H1 (cell line): ENCODE measurements around the gene ZMYM3. TPM values are rescaled to one million over a fixed set of nuclear protein-coding genes. Genes with fewer than 3 reads are reported as not detected.

ENCODE experiments used
- EGR1 ChIP-seq: IDR thresholded peaks from 2 replicates; pipeline ENCODE4 v1.6.1; 2011; ENCODE audit warnings: low read depth, low read length, borderline replicate concordance
- KDM4A ChIP-seq: IDR thresholded peaks from one replicate; pipeline ENCODE4 v1.7.1; 2012; ENCODE audit warnings: low read depth, mild to moderate bottlenecking, moderate library complexity, low read length, inconsistent platforms; ENCODE audit not compliant: severe bottlenecking
- POLR2A ChIP-seq, 2 experiments: IDR thresholded peaks; 1 replicate in 1 of 2; 2 replicates in 1 of 2; pipeline ENCODE4 v1.6.1; 2011; ENCODE audit warnings: low read depth in 2 of 2, low read length in 2 of 2, mild to moderate bottlenecking in 2 of 2; ENCODE audit errors: control extremely low read depth in 1 of 2
- SAP30 ChIP-seq: fragments of 300-600 bp; sonication (generic); IDR thresholded peaks from 2 replicates; pipeline ENCODE4 v1.7.1; 2012; ENCODE audit warnings: low read length, moderate library complexity, mild to moderate bottlenecking, inconsistent platforms; ENCODE audit not compliant: insufficient read depth, insufficient replicate concordance
- SIRT6 ChIP-seq: IDR thresholded peaks from one replicate; pipeline ENCODE4 v1.7.1; 2012; ENCODE audit warnings: low read length, inconsistent platforms
- SRF ChIP-seq: IDR thresholded peaks from 2 replicates; pipeline ENCODE4 v1.6.1; 2011; ENCODE audit warnings: mild to moderate bottlenecking, low read depth, low read length, moderate library complexity
- TBP ChIP-seq: IDR thresholded peaks from 2 replicates; pipeline ENCODE4 v1.6.1; 2011; ENCODE audit warnings: low read depth, low read length, improper control_type of control experiment
- polyA plus RNA-seq, 7 experiments: library from polyadenylated mRNA; depleted of rRNA in 3 of 7; stranded (reverse) in 5 of 7; unstranded in 2 of 7; fragments of >200 nt in 5 of 7; fragments of 200-250 nt in 2 of 7; gene quantifications; 1 replicate in 5 of 7; 2 replicates in 1 of 7; 4 replicates in 1 of 7; pipeline versions ENCODE4 v1.2.1 to v1.2.3, GENCODE V29; 2011 to 2013; ENCODE audit warnings: missing spikeins in 2 of 7, mixed read lengths in 2 of 7
- total RNA-seq: library from RNA; stranded (reverse); fragmentation: NEBNext Ultra II Directional; extraction: Animal tissue kit (Norgen Biotek cat#: 25700); gene quantifications from 2 replicates; pipeline ENCODE4 v1.2.1, GENCODE V29; 2021
- TF ChIP-seq, protein P1 (sequence below): fragments of 300-600 bp; sonication (generic); IDR thresholded peaks from 2 replicates; pipeline ENCODE4 v1.7.1; 2012; ENCODE audit warnings: low read length, moderate library complexity, mild to moderate bottlenecking, inconsistent platforms; ENCODE audit not compliant: insufficient replicate concordance
- TF ChIP-seq, protein P2 (sequence below): IDR thresholded peaks from 2 replicates; pipeline ENCODE4 v1.6.1; 2012; ENCODE audit warnings: inconsistent platforms

Gene ZMYM3
- total and polyA plus RNA-seq, 2 of the 8 experiments (the other 6 are each of a cell fraction or from before 2014, with no cell fraction given), result 56.7 to 82.0 TPM

DNA sequence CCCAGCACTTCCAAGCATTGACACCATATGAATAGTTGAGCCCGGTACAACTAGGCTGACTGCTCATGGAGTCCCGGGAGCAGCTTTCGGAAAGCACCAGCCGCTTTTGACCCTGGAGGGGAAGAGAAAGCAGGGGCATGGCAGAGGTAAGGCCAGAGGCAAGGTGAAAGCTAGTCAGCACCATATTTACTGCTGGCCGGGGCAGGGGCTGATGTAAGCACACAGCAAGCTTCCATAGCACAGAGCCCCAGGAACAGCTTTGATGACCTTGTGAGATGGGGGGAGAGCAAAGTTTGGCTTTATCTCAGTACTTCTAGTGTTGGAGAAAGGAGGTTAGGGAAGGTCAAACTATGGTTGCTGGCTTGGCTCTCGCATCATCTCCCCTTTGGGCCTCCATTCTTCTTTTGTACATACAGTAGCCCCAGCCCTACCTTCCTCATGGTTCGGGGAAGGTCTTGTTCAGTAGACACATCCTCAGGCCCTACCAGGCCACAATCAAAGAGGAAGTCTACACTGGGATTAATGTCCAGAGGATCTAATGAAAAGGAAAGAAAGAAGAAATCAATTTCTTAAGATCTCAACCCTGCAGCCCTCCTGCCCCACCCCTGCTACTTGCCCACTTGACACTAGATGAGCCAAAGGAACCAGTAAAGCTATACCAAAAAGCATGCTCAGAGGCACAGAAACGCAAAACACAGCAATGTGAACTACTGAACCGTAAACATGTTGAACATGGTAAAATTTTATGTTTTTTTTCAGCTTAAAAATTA is 9.4 kb downstream of the ZMYM3 start (continued):
- TF ChIP-seq, protein P1, sequence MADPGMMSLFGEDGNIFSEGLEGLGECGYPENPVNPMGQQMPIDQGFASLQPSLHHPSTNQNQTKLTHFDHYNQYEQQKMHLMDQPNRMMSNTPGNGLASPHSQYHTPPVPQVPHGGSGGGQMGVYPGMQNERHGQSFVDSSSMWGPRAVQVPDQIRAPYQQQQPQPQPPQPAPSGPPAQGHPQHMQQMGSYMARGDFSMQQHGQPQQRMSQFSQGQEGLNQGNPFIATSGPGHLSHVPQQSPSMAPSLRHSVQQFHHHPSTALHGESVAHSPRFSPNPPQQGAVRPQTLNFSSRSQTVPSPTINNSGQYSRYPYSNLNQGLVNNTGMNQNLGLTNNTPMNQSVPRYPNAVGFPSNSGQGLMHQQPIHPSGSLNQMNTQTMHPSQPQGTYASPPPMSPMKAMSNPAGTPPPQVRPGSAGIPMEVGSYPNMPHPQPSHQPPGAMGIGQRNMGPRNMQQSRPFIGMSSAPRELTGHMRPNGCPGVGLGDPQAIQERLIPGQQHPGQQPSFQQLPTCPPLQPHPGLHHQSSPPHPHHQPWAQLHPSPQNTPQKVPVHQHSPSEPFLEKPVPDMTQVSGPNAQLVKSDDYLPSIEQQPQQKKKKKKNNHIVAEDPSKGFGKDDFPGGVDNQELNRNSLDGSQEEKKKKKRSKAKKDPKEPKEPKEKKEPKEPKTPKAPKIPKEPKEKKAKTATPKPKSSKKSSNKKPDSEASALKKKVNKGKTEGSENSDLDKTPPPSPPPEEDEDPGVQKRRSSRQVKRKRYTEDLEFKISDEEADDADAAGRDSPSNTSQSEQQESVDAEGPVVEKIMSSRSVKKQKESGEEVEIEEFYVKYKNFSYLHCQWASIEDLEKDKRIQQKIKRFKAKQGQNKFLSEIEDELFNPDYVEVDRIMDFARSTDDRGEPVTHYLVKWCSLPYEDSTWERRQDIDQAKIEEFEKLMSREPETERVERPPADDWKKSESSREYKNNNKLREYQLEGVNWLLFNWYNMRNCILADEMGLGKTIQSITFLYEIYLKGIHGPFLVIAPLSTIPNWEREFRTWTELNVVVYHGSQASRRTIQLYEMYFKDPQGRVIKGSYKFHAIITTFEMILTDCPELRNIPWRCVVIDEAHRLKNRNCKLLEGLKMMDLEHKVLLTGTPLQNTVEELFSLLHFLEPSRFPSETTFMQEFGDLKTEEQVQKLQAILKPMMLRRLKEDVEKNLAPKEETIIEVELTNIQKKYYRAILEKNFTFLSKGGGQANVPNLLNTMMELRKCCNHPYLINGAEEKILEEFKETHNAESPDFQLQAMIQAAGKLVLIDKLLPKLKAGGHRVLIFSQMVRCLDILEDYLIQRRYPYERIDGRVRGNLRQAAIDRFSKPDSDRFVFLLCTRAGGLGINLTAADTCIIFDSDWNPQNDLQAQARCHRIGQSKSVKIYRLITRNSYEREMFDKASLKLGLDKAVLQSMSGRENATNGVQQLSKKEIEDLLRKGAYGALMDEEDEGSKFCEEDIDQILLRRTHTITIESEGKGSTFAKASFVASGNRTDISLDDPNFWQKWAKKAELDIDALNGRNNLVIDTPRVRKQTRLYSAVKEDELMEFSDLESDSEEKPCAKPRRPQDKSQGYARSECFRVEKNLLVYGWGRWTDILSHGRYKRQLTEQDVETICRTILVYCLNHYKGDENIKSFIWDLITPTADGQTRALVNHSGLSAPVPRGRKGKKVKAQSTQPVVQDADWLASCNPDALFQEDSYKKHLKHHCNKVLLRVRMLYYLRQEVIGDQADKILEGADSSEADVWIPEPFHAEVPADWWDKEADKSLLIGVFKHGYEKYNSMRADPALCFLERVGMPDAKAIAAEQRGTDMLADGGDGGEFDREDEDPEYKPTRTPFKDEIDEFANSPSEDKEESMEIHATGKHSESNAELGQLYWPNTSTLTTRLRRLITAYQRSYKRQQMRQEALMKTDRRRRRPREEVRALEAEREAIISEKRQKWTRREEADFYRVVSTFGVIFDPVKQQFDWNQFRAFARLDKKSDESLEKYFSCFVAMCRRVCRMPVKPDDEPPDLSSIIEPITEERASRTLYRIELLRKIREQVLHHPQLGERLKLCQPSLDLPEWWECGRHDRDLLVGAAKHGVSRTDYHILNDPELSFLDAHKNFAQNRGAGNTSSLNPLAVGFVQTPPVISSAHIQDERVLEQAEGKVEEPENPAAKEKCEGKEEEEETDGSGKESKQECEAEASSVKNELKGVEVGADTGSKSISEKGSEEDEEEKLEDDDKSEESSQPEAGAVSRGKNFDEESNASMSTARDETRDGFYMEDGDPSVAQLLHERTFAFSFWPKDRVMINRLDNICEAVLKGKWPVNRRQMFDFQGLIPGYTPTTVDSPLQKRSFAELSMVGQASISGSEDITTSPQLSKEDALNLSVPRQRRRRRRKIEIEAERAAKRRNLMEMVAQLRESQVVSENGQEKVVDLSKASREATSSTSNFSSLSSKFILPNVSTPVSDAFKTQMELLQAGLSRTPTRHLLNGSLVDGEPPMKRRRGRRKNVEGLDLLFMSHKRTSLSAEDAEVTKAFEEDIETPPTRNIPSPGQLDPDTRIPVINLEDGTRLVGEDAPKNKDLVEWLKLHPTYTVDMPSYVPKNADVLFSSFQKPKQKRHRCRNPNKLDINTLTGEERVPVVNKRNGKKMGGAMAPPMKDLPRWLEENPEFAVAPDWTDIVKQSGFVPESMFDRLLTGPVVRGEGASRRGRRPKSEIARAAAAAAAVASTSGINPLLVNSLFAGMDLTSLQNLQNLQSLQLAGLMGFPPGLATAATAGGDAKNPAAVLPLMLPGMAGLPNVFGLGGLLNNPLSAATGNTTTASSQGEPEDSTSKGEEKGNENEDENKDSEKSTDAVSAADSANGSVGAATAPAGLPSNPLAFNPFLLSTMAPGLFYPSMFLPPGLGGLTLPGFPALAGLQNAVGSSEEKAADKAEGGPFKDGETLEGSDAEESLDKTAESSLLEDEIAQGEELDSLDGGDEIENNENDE, result no peak
- TF ChIP-seq SRF, result no peak
- TF ChIP-seq SIRT6, result no peak
- TF ChIP-seq TBP, result no peak
- TF ChIP-seq POLR2A (IDR thresholded peaks at IDR 0.05; ENCODE audit: control extremely low read depth in 1 of 2, low read depth in 2 of 2, low read length in 2 of 2), result no peak
- TF ChIP-seq EGR1, result no peak
- TF ChIP-seq, protein P2, sequence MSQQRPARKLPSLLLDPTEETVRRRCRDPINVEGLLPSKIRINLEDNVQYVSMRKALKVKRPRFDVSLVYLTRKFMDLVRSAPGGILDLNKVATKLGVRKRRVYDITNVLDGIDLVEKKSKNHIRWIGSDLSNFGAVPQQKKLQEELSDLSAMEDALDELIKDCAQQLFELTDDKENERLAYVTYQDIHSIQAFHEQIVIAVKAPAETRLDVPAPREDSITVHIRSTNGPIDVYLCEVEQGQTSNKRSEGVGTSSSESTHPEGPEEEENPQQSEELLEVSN, result no peak
- TF ChIP-seq SAP30, result no peak
- TF ChIP-seq KDM4A, result no peak
